ENCODE results near the gene MZB1. TPM values are rescaled to one million over a fixed set of nuclear protein-coding genes. Genes with fewer than 3 reads are reported as not detected.
A peak's percentile ranks its signal among the peaks of the same experiment; 100 is the strongest.

Gene MZB1
- total RNA-seq, 2 experiments from 2014 or later: 0.42 to 0.63 TPM

DNA sequence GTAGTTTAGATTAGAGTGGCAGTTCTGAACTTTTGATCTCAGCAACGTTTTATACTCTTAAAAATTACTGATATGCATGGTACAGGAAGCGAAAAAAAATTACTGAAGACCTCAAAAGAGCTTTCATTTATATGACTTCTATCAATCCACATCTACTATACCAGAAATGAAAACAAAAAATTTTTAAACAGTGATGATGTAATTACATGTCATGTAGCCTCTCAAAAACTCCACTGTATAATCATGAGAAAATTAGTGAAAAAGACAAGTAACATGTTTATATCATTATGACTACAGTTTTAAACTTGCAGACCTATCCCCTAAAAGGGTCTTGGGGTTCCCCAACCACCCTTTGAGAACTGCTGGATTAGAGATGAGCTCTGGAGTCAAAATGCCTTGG is 40.3 kb upstream of the MZB1 start:
- Mint-ChIP-seq H3K4me3 (no peak overlapping the region), H3K9me3 (no peaks in the 10 kb centered on the region), H3K36me3 (ENCODE audit: low read depth) (peaks cover 42% of the 10 kb centered on the region), H3K4me1 (ENCODE audit: low read depth) (peaks cover 16% of the 10 kb centered on the region), H3K27me3 (no peaks in the 10 kb centered on the region), H3K27ac (peak overlapping the region; percentile 70)
- Histone ChIP-seq H3K4me1 (ENCODE audit: insufficient read depth, low read length) (peaks cover 4% of the 10 kb centered on the region), H3K27me3 (ENCODE audit: control insufficient read depth in 1 of 2, insufficient read depth in 2 of 2, low read length in 2 of 2) (no peaks in the 10 kb centered on the region), H3K4me3 (ENCODE audit: low read length) (no peak overlapping the region), H3K9me3 (ENCODE audit: control insufficient read depth in 1 of 2, insufficient read depth in 1 of 2, low read length in 2 of 2) (no peaks in the 10 kb centered on the region), H3K27ac (ENCODE audit: low read depth in 1 of 2, low read length in 2 of 2) (peak overlapping the region in 1 of 2 donors; percentile 41), H3K36me3 (ENCODE audit: insufficient read depth, low read length) (peaks cover 3% of the 10 kb centered on the region)
- intact Hi-C loops (cut with DNase I, micrococcal nuclease): loop anchor here in 1 of 2 experiments (1.0 kb wide), 1 partner anchor 45 kb away; no protein-coding TSS in a partner anchor
- DNase-seq: no peak
- ATAC-seq (ENCODE audit: poor library complexity): peak; percentile 87
- TF ChIP-seq, protein P1, sequence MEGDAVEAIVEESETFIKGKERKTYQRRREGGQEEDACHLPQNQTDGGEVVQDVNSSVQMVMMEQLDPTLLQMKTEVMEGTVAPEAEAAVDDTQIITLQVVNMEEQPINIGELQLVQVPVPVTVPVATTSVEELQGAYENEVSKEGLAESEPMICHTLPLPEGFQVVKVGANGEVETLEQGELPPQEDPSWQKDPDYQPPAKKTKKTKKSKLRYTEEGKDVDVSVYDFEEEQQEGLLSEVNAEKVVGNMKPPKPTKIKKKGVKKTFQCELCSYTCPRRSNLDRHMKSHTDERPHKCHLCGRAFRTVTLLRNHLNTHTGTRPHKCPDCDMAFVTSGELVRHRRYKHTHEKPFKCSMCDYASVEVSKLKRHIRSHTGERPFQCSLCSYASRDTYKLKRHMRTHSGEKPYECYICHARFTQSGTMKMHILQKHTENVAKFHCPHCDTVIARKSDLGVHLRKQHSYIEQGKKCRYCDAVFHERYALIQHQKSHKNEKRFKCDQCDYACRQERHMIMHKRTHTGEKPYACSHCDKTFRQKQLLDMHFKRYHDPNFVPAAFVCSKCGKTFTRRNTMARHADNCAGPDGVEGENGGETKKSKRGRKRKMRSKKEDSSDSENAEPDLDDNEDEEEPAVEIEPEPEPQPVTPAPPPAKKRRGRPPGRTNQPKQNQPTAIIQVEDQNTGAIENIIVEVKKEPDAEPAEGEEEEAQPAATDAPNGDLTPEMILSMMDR (IDR thresholded peaks at IDR 0.05): no peak
- POLR2A ChIA-PET: interaction anchor here (0.6 to 2.0 kb wide), 8 partner anchors 9 to 225 kb away, joined by 3 to 14 read pairs (median 3); partner anchors contain the start of genes DNAJC18 and STING1
- CTCF ChIA-PET: no interaction called here

DNA sequence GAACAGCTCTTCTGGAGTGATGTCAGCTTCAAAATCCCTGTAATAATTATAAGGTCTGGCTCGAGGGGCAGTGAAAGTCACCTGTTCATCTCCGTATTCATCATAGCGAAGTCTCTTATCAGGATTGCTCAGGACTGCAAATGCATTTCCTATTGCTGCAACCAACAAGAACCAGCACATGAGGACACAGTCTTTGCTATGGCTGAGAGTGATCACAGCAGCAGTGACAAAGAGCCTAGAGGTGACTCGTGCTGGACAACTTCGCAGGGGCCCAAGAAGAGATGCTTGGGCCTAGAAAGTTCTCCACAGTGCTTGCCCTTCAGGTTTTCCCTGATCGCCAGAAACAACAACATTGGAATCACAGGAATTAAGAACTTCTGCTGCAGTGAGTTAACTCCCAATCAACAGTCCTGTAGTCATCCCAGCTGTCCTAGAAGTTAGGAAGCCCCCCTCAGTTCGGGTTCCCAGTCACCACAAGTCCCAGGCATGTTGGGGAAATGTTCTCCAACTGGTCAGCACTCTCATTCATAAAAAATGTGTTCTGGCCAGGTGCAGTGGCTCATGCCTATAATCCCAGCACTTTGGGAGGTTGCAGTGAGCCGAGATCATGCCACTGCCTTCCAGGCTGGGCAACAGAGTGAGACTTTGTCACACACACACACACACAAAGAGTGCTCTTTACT is 36.6 kb upstream of the MZB1 start:
- intact Hi-C loops (cut with DNase I, micrococcal nuclease): loop anchor here in 1 of 2 experiments (10.0 kb wide), 1 partner anchor 188 kb away; no protein-coding TSS in a partner anchor
- Mint-ChIP-seq H3K4me3 (no peak overlapping the region), H3K4me1 (ENCODE audit: low read depth) (peaks cover 28% of the 10 kb centered on the region), H3K27me3 (no peaks in the 10 kb centered on the region), H3K9me3 (no peaks in the 10 kb centered on the region), H3K36me3 (ENCODE audit: low read depth) (peaks cover 51% of the 10 kb centered on the region), H3K27ac (no peak overlapping the region)
- no peak for DNase-seq
- Histone ChIP-seq H3K36me3 (ENCODE audit: insufficient read depth, low read length) (peaks cover 11% of the 10 kb centered on the region), H3K4me1 (ENCODE audit: insufficient read depth, low read length) (peaks cover 6% of the 10 kb centered on the region), H3K9me3 (ENCODE audit: control insufficient read depth in 1 of 2, insufficient read depth in 1 of 2, low read length in 2 of 2) (no peaks in the 10 kb centered on the region), H3K27me3 (ENCODE audit: control insufficient read depth in 1 of 2, insufficient read depth in 2 of 2, low read length in 2 of 2) (no peaks in the 10 kb centered on the region), H3K27ac (ENCODE audit: low read depth in 1 of 2, low read length in 2 of 2) (no peak overlapping the region), H3K4me3 (ENCODE audit: low read length) (no peak overlapping the region)
- no peak for ATAC-seq (ENCODE audit: poor library complexity)
- TF ChIP-seq, protein P1 (IDR thresholded peaks at IDR 0.05): no peak
- ChIA-PET POLR2A (no interaction called here), CTCF (no interaction called here)

DNA sequence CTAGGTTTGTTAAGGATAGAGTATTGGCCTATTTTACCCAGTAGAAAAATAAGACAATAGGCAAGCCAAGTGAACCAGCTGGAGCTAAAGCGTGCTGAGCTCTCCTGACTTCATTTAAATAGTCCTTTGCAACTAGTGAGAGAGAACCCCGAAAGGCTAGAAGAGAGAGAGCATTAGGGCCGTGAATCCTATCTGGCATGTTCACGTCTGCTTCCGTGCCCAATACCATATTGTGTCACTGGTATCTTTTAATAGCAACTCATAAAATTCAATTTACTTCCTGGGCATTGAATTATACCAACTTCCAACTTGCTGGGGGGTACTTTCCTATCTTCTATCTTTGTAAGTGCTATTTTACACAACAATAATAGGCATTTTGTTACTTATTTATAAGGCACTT is 35.8 kb upstream of the MZB1 start:
- Histone ChIP-seq H3K9me3 (ENCODE audit: control insufficient read depth in 1 of 2, insufficient read depth in 1 of 2, low read length in 2 of 2) (no peaks in the 10 kb centered on the region), H3K27ac (ENCODE audit: low read depth in 1 of 2, low read length in 2 of 2) (no peak overlapping the region), H3K4me3 (ENCODE audit: low read length) (no peak overlapping the region), H3K27me3 (ENCODE audit: control insufficient read depth in 1 of 2, insufficient read depth in 2 of 2, low read length in 2 of 2) (no peaks in the 10 kb centered on the region), H3K36me3 (ENCODE audit: insufficient read depth, low read length) (peaks cover 11% of the 10 kb centered on the region), H3K4me1 (ENCODE audit: insufficient read depth, low read length) (peaks cover 6% of the 10 kb centered on the region)
- ChIA-PET POLR2A (interaction anchor here (1.4 kb wide), 1 partner anchor 68 kb away, joined by 3 read pairs; no protein-coding TSS in a partner anchor), CTCF (no interaction called here)
- no peaks in the 10 kb centered on the region for H3K27me3 Mint-ChIP-seq
- intact Hi-C loops (cut with DNase I, micrococcal nuclease): loop anchor here in 1 of 2 experiments (10.0 kb wide), 1 partner anchor 189 kb away; no protein-coding TSS in a partner anchor
- TF ChIP-seq, protein P1 (IDR thresholded peaks at IDR 0.05): no peak
- DNase-seq (no peak), ATAC-seq (ENCODE audit: poor library complexity) (no peak)
- H3K4me3 Mint-ChIP-seq: no peak overlapping the region
- H3K4me1 Mint-ChIP-seq (ENCODE audit: low read depth): peaks cover 23% of the 10 kb centered on the region
- H3K27ac Mint-ChIP-seq: no peak overlapping the region
- no peaks in the 10 kb centered on the region for H3K9me3 Mint-ChIP-seq
- peaks cover 57% of the 10 kb centered on the region for H3K36me3 Mint-ChIP-seq (ENCODE audit: low read depth)

All from CD4-positive, alpha-beta T cell (primary cell).